H9 (cell line): Measurements from ENCODE around the gene FYN. TPM values are rescaled to one million over a fixed set of nuclear protein-coding genes. Genes with fewer than 3 reads are reported as not detected.

ENCODE experiments used
- DNase-seq: peaks from one replicate; pipeline ENCODE4 v3.0.0-alpha.2; 2017
- H2AFZ ChIP-seq: one replicate; pipeline ENCODE4 v1.6.1; 2013; ENCODE audit warnings: mild to moderate bottlenecking, low read length, control low read depth, moderate library complexity
- H2AK5ac ChIP-seq: 2 replicates; pipeline ENCODE4 v1.6.1; 2013; ENCODE audit warnings: low read length, control low read depth, mixed read lengths; ENCODE audit not compliant: insufficient read length
- H2BK120ac ChIP-seq: one replicate; pipeline ENCODE4 v1.6.1; 2013; ENCODE audit warnings: low read depth, mild to moderate bottlenecking, low read length, control low read depth, inconsistent platforms; ENCODE audit not compliant: poor library complexity, severe bottlenecking
- H2BK12ac ChIP-seq: 2 replicates; pipeline ENCODE4 v1.6.1; 2013; ENCODE audit warnings: low read length, control low read depth, mixed read lengths, low read depth; ENCODE audit not compliant: insufficient read length
- H2BK15ac ChIP-seq: 2 replicates; pipeline ENCODE4 v1.6.1; 2013; ENCODE audit warnings: low read depth, low read length, control low read depth
- H2BK20ac ChIP-seq: one replicate; pipeline ENCODE4 v1.6.1; 2013; ENCODE audit warnings: low read depth, mild to moderate bottlenecking, low read length, control low read depth, inconsistent platforms; ENCODE audit not compliant: poor library complexity, severe bottlenecking
- H2BK5ac ChIP-seq: 2 replicates; pipeline ENCODE4 v1.6.1; 2013; ENCODE audit warnings: low read length, control low read depth, mixed read lengths; ENCODE audit not compliant: insufficient read length
- H3K14ac ChIP-seq: 2 replicates; pipeline ENCODE4 v1.6.1; 2013; ENCODE audit warnings: low read length, control low read depth; ENCODE audit not compliant: insufficient read depth
- H3K18ac ChIP-seq: 2 replicates; pipeline ENCODE4 v1.6.1; 2013; ENCODE audit warnings: low read depth, mild to moderate bottlenecking, mixed read lengths, low read length, control low read depth; ENCODE audit not compliant: insufficient read length
- H3K23ac ChIP-seq: 2 replicates; pipeline ENCODE4 v1.6.1; 2013; ENCODE audit warnings: low read length, control low read depth, mixed read lengths, low read depth; ENCODE audit not compliant: insufficient read length
- H3K23me2 ChIP-seq: 2 replicates; pipeline ENCODE4 v1.6.1; 2013; ENCODE audit warnings: low read depth, mild to moderate bottlenecking, mixed read lengths, low read length, control low read depth; ENCODE audit not compliant: insufficient read length, poor library complexity, severe bottlenecking
- H3K27ac ChIP-seq: 2 replicates; pipeline ENCODE4 v1.5.1; 2013; ENCODE audit warnings: low read length, control low read depth, mixed read lengths, low read depth; ENCODE audit not compliant: insufficient read length
- H3K27me3 ChIP-seq: 2 replicates; pipeline ENCODE4 v1.6.1; 2013; ENCODE audit warnings: low read length, control low read depth, inconsistent platforms; ENCODE audit not compliant: insufficient read depth
- H3K4ac ChIP-seq: 2 replicates; pipeline ENCODE4 v1.6.1; 2013; ENCODE audit warnings: low read depth, mild to moderate bottlenecking, control low read depth, inconsistent platforms, low read length, moderate library complexity
- H3K4me1 ChIP-seq: 2 replicates; pipeline ENCODE4 v1.6.1; 2013; ENCODE audit warnings: low read length, control low read depth, inconsistent platforms; ENCODE audit not compliant: insufficient read depth
- H3K4me2 ChIP-seq: 2 replicates; pipeline ENCODE4 v1.6.1; 2013; ENCODE audit warnings: low read length, control low read depth, mixed read lengths; ENCODE audit not compliant: insufficient read length, insufficient read depth
- H3K56ac ChIP-seq: 2 replicates; pipeline ENCODE4 v1.6.1; 2013; ENCODE audit warnings: low read depth, mild to moderate bottlenecking, mixed read lengths, low read length, control low read depth; ENCODE audit not compliant: insufficient read length
- H3K79me1 ChIP-seq: 2 replicates; pipeline ENCODE4 v1.6.1; 2013; ENCODE audit warnings: low read depth, mild to moderate bottlenecking, moderate library complexity, low read length, control low read depth, inconsistent platforms; ENCODE audit not compliant: insufficient read depth, poor library complexity, severe bottlenecking
- H3K79me2 ChIP-seq: 2 replicates; pipeline ENCODE4 v1.6.1; 2013; ENCODE audit warnings: low read length, control low read depth, inconsistent platforms; ENCODE audit not compliant: insufficient read depth
- H3K9ac ChIP-seq: 2 replicates; pipeline ENCODE4 v1.6.1; 2013; ENCODE audit warnings: low read length, control low read depth, mixed read lengths; ENCODE audit not compliant: insufficient read length; ENCODE audit errors: extremely low read depth
- H3K9me3 ChIP-seq: one replicate; pipeline ENCODE4 v1.6.1; 2013; ENCODE audit warnings: low read depth, low read length, inconsistent platforms; ENCODE audit not compliant: control insufficient read depth
- H3T11ph ChIP-seq: one replicate; pipeline ENCODE4 v1.6.1; 2013; ENCODE audit warnings: mild to moderate bottlenecking, low read length, control low read depth, inconsistent platforms
- H4K20me1 ChIP-seq: one replicate; pipeline ENCODE4 v1.6.1; 2013; ENCODE audit not compliant: control insufficient read depth, insufficient read length, insufficient read depth
- H4K5ac ChIP-seq: 2 replicates; pipeline ENCODE4 v1.6.1; 2013; ENCODE audit warnings: low read depth, mild to moderate bottlenecking, mixed read lengths, low read length, control low read depth; ENCODE audit not compliant: insufficient read length
- H4K8ac ChIP-seq: replicated peaks from 2 replicates; pipeline ENCODE4 v1.6.1; 2013; ENCODE audit warnings: low read length, control low read depth, mixed read lengths, low read depth; ENCODE audit not compliant: insufficient read length
- H4K91ac ChIP-seq: 2 replicates; pipeline ENCODE4 v1.6.1; 2013; ENCODE audit warnings: low read depth, mild to moderate bottlenecking, moderate library complexity, mixed read lengths, low read length, control low read depth; ENCODE audit not compliant: insufficient read length
- H3K27ac Mint-ChIP-seq, 3 experiments: 2 replicates in 2 of 3; 3 replicates in 1 of 3; pipeline ENCODE4 v1.8.0; 2020 to 2021; ENCODE audit warnings: mixed read lengths in 3 of 3, mild to moderate bottlenecking in 1 of 3, moderate library complexity in 1 of 3
- H3K27me3 Mint-ChIP-seq: 2 replicates; pipeline ENCODE4 v1.8.0; 2021; ENCODE audit warnings: low read depth, mild to moderate bottlenecking, moderate library complexity, mixed read lengths
- H3K36me3 Mint-ChIP-seq, 3 experiments: 2 replicates in 2 of 3; 3 replicates in 1 of 3; pipeline ENCODE4 v1.8.0; 2020 to 2021; ENCODE audit warnings: low read depth in 3 of 3, mixed read lengths in 3 of 3; ENCODE audit not compliant: insufficient read depth in 1 of 3
- H3K4me1 Mint-ChIP-seq, 2 experiments: 2 replicates each; pipeline ENCODE4 v1.8.0; 2020; ENCODE audit warnings: mixed read lengths in 2 of 2
- H3K4me3 Mint-ChIP-seq, 2 experiments: 2 replicates in 1 of 2; 3 replicates in 1 of 2; pipeline ENCODE4 v1.8.0; 2020 to 2021; ENCODE audit warnings: mild to moderate bottlenecking in 2 of 2, mixed read lengths in 2 of 2, moderate library complexity in 1 of 2
- H3K9me3 Mint-ChIP-seq, 2 experiments: 2 replicates in 1 of 2; 3 replicates in 1 of 2; pipeline ENCODE4 v1.8.0; 2020; ENCODE audit warnings: mild to moderate bottlenecking in 2 of 2, mixed read lengths in 2 of 2, moderate library complexity in 1 of 2
- WGBS: extraction: QIAGEN DNeasy Blood & Tissue Kit; methylation state at CpG from one replicate; pipeline ENCODE4 v1.1.7; 2013; ENCODE audit warnings: missing lambda C conversion rate, low lambda C conversion rate, mixed read lengths; ENCODE audit not compliant: insufficient read length; ENCODE audit errors: extremely low coverage; 5-methylcytosine and 5-hydroxymethylcytosine counted together
- total RNA-seq: library from RNA; stranded (reverse); gene quantifications from 2 replicates; pipeline ENCODE4 v1.2.1, GENCODE V29; 2021
- TF ChIP-seq, protein P1 (sequence below): fragments of 200-600 bp; sonication (generic); conservative IDR thresholded peaks from 3 replicates; pipeline ENCODE4 v1.8.0; 2021; ENCODE audit warnings: antibody characterized with exemption, mild to moderate bottlenecking

FYN gene
- total RNA-seq, 1 experiment from 2014 or later, result 64.8 TPM

DNA sequence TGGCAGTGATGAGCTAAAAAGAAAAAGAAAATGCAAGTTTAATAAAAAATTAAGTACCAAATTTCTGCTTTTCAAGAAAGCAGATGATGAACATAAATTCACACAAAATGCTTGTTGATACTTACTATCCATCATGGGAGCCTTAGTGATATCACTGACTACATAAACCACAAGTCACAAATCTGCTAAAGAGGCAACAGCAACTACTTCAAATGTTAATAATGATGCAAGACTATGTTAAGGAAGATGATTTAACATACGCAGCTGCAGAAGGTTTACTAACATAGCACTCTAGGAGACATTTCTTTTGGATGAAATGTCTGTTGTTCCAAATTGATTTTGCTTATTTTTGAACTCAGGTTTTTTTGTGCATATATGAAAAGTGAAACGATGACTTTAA is 18.6 kb downstream of the FYN start:
- Histone ChIP-seq H3K27me3 (no peaks in the 10 kb centered on the region), H4K20me1 (no peaks in the 10 kb centered on the region), H3K79me2 (peaks cover 2% of the 10 kb centered on the region; the same call in 1 of the 2 replicates), H3K4ac (no peak overlapping the region), H3K18ac (no peak overlapping the region), H3K56ac (no peak overlapping the region), H2BK12ac (no peak overlapping the region), H3K4me2 (no peak overlapping the region), H3T11ph (no peak overlapping the region), H2BK5ac (no peak overlapping the region), H4K91ac (no peak overlapping the region), H3K23me2 (no peaks in the 10 kb centered on the region), H2AK5ac (no peak overlapping the region), H3K9me3 (no peaks in the 10 kb centered on the region), H2AFZ (no peak overlapping the region), H3K4me1 (peaks cover 11% of the 10 kb centered on the region; the same call in 1 of the 2 replicates), H3K23ac (no peak overlapping the region), H3K9ac (no peak overlapping the region), H2BK20ac (no peak overlapping the region), H2BK15ac (no peak overlapping the region), H4K8ac (no peak overlapping the region), H3K27ac (no peak overlapping the region), H3K79me1 (peaks cover 3% of the 10 kb centered on the region), H3K14ac (no peak overlapping the region), H4K5ac (no peak overlapping the region), H2BK120ac (no peak overlapping the region)
- no peak overlapping the region for H3K27ac Mint-ChIP-seq
- no peak overlapping the region for H3K4me3 Mint-ChIP-seq
- no peaks in the 10 kb centered on the region for H3K27me3 Mint-ChIP-seq
- peaks cover 58 to 69% of the 10 kb centered on the region in 2 experiments for H3K4me1 Mint-ChIP-seq
- H3K9me3 Mint-ChIP-seq, result no peaks in the 10 kb centered on the region
- TF ChIP-seq, protein P1, sequence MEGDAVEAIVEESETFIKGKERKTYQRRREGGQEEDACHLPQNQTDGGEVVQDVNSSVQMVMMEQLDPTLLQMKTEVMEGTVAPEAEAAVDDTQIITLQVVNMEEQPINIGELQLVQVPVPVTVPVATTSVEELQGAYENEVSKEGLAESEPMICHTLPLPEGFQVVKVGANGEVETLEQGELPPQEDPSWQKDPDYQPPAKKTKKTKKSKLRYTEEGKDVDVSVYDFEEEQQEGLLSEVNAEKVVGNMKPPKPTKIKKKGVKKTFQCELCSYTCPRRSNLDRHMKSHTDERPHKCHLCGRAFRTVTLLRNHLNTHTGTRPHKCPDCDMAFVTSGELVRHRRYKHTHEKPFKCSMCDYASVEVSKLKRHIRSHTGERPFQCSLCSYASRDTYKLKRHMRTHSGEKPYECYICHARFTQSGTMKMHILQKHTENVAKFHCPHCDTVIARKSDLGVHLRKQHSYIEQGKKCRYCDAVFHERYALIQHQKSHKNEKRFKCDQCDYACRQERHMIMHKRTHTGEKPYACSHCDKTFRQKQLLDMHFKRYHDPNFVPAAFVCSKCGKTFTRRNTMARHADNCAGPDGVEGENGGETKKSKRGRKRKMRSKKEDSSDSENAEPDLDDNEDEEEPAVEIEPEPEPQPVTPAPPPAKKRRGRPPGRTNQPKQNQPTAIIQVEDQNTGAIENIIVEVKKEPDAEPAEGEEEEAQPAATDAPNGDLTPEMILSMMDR, result no peak
- no peaks in the 10 kb centered on the region; a peak in 1 of 7 replicates for H3K36me3 Mint-ChIP-seq
- DNase-seq, result no peak
- no CpG with 5 or more reads among the region's 2 CpGs for WGBS
